ENCODE data around the gene PIP5KL1.

DNA sequence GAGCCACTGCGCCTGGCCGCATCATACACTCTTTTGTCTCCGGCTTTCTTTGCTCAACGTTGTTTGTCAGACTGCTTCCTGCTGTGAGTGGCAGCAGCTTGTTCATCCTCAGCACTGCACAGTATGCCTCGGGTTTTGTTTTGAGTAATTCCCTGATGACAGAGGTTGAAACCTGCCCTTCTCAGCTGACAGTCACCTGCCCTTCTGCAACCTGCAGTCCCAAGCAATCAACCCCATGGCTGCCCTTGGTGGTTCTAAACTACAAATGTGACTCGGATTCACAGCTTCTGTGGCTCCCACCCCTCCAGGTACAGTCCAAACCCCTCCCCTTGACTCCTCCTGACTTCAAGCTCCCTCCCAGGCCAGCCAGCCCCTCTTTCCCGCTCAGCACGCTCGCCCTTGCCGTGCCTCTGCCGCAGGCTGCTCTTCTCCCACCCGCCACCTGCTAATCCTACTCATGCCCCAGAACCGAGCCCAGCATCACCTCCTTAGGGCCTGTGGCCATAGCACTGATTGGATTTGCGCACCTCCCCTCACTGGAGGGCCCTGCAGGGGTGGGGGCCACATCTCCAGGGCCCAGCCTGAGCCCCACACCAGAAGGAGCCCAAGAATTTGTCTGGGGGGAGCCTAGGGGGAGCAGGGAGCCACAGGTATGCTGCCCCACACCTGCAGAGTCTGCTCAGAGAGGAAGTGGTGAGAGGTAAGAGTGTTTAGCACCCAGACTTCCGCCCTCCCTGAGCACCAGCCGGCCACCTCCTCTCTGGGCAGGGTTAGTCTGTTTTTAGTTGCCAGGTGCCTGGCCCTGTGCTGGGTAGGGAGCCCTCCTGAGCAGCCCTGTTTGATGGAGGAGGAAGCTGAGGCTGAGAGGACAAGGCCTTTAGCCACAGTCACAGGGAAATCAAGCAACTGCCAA is 40.1 kb upstream of the PIP5KL1 start:
- no peak for TF ChIP-seq TOX (CRISPR knock-in tag; IDR thresholded peaks at IDR 0.05; ENCODE audit: borderline replicate concordance)
- TF ChIP-seq ZNF565 (CRISPR knock-in tag; conservative IDR thresholded peaks at IDR 0.05; ENCODE audit: low read depth): no peak
- TF ChIP-seq, protein P1, sequence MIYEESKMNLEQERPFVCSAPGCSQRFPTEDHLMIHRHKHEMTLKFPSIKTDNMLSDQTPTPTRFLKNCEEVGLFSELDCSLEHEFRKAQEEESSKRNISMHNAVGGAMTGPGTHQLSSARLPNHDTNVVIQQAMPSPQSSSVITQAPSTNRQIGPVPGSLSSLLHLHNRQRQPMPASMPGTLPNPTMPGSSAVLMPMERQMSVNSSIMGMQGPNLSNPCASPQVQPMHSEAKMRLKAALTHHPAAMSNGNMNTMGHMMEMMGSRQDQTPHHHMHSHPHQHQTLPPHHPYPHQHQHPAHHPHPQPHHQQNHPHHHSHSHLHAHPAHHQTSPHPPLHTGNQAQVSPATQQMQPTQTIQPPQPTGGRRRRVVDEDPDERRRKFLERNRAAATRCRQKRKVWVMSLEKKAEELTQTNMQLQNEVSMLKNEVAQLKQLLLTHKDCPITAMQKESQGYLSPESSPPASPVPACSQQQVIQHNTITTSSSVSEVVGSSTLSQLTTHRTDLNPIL (CRISPR knock-in tag; IDR thresholded peaks at IDR 0.05; ENCODE audit: low read depth): no peak
- TF ChIP-seq BACH2 (CRISPR knock-in tag; IDR thresholded peaks at IDR 0.05; ENCODE audit: borderline replicate concordance): no peak
- no peak for TF ChIP-seq ZFP30 (CRISPR knock-in tag; IDR thresholded peaks at IDR 0.05)
- no peak for TF ChIP-seq PPARA (CRISPR knock-in tag; IDR thresholded peaks at IDR 0.05; ENCODE audit: borderline replicate concordance)
- TF ChIP-seq ZFP3 (CRISPR knock-in tag; IDR thresholded peaks at IDR 0.05): no peak
- TF ChIP-seq SNAI2 (CRISPR knock-in tag; IDR thresholded peaks at IDR 0.05): no peak
- TF ChIP-seq, protein P2, sequence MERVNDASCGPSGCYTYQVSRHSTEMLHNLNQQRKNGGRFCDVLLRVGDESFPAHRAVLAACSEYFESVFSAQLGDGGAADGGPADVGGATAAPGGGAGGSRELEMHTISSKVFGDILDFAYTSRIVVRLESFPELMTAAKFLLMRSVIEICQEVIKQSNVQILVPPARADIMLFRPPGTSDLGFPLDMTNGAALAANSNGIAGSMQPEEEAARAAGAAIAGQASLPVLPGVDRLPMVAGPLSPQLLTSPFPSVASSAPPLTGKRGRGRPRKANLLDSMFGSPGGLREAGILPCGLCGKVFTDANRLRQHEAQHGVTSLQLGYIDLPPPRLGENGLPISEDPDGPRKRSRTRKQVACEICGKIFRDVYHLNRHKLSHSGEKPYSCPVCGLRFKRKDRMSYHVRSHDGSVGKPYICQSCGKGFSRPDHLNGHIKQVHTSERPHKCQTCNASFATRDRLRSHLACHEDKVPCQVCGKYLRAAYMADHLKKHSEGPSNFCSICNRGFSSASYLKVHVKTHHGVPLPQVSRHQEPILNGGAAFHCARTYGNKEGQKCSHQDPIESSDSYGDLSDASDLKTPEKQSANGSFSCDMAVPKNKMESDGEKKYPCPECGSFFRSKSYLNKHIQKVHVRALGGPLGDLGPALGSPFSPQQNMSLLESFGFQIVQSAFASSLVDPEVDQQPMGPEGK (CRISPR knock-in tag; IDR thresholded peaks at IDR 0.05; ENCODE audit: borderline replicate concordance): no peak
- no peak for TF ChIP-seq ARNTL (CRISPR knock-in tag; IDR thresholded peaks at IDR 0.05; ENCODE audit: borderline replicate concordance, low read depth)
- TF ChIP-seq ZNF70 (CRISPR knock-in tag; IDR thresholded peaks at IDR 0.05): no peak
- no peak for TF ChIP-seq ESRRG (CRISPR knock-in tag; IDR thresholded peaks at IDR 0.05)

Measured in SK-N-SH treated with all-trans-retinoic acid at 6 μM for 48 hours (cell line).